ENCODE results near the gene MRPL51. TPM values are rescaled to one million over a fixed set of nuclear protein-coding genes. Genes with fewer than 3 reads are reported as not detected.

MRPL51 gene
- total and polyA plus RNA-seq, 10 of the 15 experiments (the other 5 are each of a cell fraction or from before 2014, with no cell fraction given), result 137 to 1,202 (median 267) TPM

- no peak for TF ChIP-seq IRF5 (IDR thresholded peaks at IDR 0.05; ENCODE audit: borderline replicate concordance)
Measured at GRCh38 chr12:6541371-6542165, 48.5 kb upstream of the MRPL51 start (continued).

GRCh38 chr12:6540181-6540877 lies 47.3 kb upstream of the MRPL51 start:
- CTCF ChIA-PET, result interaction anchor here (1.1 to 7.7 kb wide), 21 partner anchors 9 to 214 kb away, joined by 3 to 91 read pairs (median 5); partner anchors contain the start of genes IFFO1, MRPL51, NOP2 and TAPBPL
- Histone ChIP-seq H3K4me2 (ENCODE audit: control insufficient read depth, insufficient read depth) (peak overlapping the region; percentile 12), H3K9ac (ENCODE audit: control insufficient read depth, insufficient read depth, low read length) (no peak overlapping the region), H3K27ac (ENCODE audit: control insufficient read depth, insufficient read depth) (peak overlapping the region; percentile 42), H3K36me3 (ENCODE audit: control insufficient read depth in 2 of 2, insufficient read depth in 2 of 2, low read length in 1 of 2) (peaks cover 24 to 30% of the 10 kb centered on the region in 2 experiments; a peak in 3 of 4 replicates), H3K27me3 (replicated peaks in 1 of 2; ENCODE audit: control insufficient read depth in 2 of 2, insufficient read depth in 2 of 2, low read length in 1 of 2) (no peaks in the 10 kb centered on the region), H3K4me1 (ENCODE audit: control insufficient read depth, insufficient read depth, low read length) (peaks cover 26% of the 10 kb centered on the region), H2AFZ (ENCODE audit: control insufficient read depth, low read depth, low read length) (peak overlapping the region; percentile 42), H3K79me2 (ENCODE audit: control insufficient read depth, insufficient read depth, low read length) (peaks cover 32% of the 10 kb centered on the region), H3K4me3 (peak overlapping the region; percentile 28), H4K20me1 (ENCODE audit: control insufficient read depth, insufficient read depth) (peaks cover 24% of the 10 kb centered on the region), H3K9me3 (replicated peaks; ENCODE audit: control insufficient read depth, insufficient read depth, low read length) (no peaks in the 10 kb centered on the region)
- in situ Hi-C loops (cut with MboI), result no loop called here
- POLR2A ChIA-PET, result interaction anchor here (0.6 to 4.3 kb wide), 11 partner anchors 13 to 213 kb away, joined by 3 to 19 read pairs (median 4); partner anchors contain the start of genes MLF2, TAPBPL and VAMP1
- WGBS (ENCODE audit: insufficient coverage, insufficient replicate concordance, low lambda C conversion rate, missing lambda C conversion rate), result 61% methylated on average over 35 of the region's 35 CpGs
- FAIRE-seq, result no peak
- BruUV-seq (replicated peaks), result no TSS peak
- peak; percentile 60 for ATAC-seq
- no peak for DNase-seq (ENCODE audit: low read depth, low spot score)
- SMC1A ChIA-PET (ENCODE audit: uncharacterized antibody, unreplicated experiment), result interaction anchor here (0.6 to 7.9 kb wide), 15 partner anchors 12 to 1201 kb away, joined by 3 to 83 read pairs (median 4); partner anchors contain the start of genes TAPBPL and VAMP1
- intact Hi-C loops (cut with micrococcal nuclease; ENCODE audit: unreplicated experiment), result no loop called here
- RAD21 ChIA-PET (ENCODE audit: unreplicated experiment), result interaction anchor here (0.7 to 6.9 kb wide), 17 partner anchors 10 to 254 kb away, joined by 3 to 67 read pairs (median 6); partner anchors contain the start of genes CD27, MLF2, MRPL51 and NOP2
- TF ChIP-seq NKRF (conservative IDR thresholded peaks at IDR 0.05), result peak; percentile 36
- TF ChIP-seq EGR1 (IDR thresholded peaks at IDR 0.05; ENCODE audit: borderline replicate concordance in 1 of 2, low read depth in 2 of 2, low read length in 2 of 2), result peak in 1 of 2 experiments; percentile 17; a peak in 1 of 3 replicates
- 0 out of 2 replicates have a peak, but pooled peaks have one; percentile 36 for TF ChIP-seq DPF2 (IDR thresholded peaks at IDR 0.05)
- TF ChIP-seq ZNF207 (IDR thresholded peaks at IDR 0.05; ENCODE audit: borderline replicate concordance), result no peak
- TF ChIP-seq CBFB (IDR thresholded peaks at IDR 0.05; ENCODE audit: low read depth), result no peak
- peak; percentile 44; the same call in 1 of the 2 replicates for TF ChIP-seq EED (IDR thresholded peaks at IDR 0.05; ENCODE audit: low read depth)
- peak; percentile 97 for TF ChIP-seq MEF2B (IDR thresholded peaks at IDR 0.05; ENCODE audit: partially characterized antibody, poor library complexity, severe bottlenecking)
- TF ChIP-seq WRNIP1 (IDR thresholded peaks at IDR 0.05; ENCODE audit: borderline replicate concordance, low read depth, low read length), result no peak
- TF ChIP-seq TCF12 (IDR thresholded peaks at IDR 0.05; ENCODE audit: low read depth, low read length), result 0 out of 2 replicates have a peak, but pooled peaks have one; percentile 13
- TF ChIP-seq CTCF (IDR thresholded peaks at IDR 0.05 in 2 of 3, conservative IDR thresholded peaks at IDR 0.05 in 1 of 3; ENCODE audit: control insufficient read depth in 2 of 3, extremely low read depth in 1 of 3, insufficient read depth in 1 of 3, low read depth in 3 of 3, low read length in 3 of 3), result peak in 1 of 3 experiments; percentile 35; a peak in 1 of 6 replicates
- peak; percentile 69; the same call in 1 of the 2 replicates for TF ChIP-seq IKZF1 (conservative IDR thresholded peaks at IDR 0.05)
- peak; percentile 46; the same call in 1 of the 2 replicates for TF ChIP-seq NBN (IDR thresholded peaks at IDR 0.05)
- TF ChIP-seq GATAD2B (conservative IDR thresholded peaks at IDR 0.05; ENCODE audit: low read depth), result peak; percentile 60; the same call in 1 of the 2 replicates

Data from GM12878 (cell line).